Measurements from ENCODE around the gene PRPH2.

GRCh38 chr6:42727627-42728026 is 5.2 kb upstream of the PRPH2 start:
- TF ChIP-seq, protein P1, sequence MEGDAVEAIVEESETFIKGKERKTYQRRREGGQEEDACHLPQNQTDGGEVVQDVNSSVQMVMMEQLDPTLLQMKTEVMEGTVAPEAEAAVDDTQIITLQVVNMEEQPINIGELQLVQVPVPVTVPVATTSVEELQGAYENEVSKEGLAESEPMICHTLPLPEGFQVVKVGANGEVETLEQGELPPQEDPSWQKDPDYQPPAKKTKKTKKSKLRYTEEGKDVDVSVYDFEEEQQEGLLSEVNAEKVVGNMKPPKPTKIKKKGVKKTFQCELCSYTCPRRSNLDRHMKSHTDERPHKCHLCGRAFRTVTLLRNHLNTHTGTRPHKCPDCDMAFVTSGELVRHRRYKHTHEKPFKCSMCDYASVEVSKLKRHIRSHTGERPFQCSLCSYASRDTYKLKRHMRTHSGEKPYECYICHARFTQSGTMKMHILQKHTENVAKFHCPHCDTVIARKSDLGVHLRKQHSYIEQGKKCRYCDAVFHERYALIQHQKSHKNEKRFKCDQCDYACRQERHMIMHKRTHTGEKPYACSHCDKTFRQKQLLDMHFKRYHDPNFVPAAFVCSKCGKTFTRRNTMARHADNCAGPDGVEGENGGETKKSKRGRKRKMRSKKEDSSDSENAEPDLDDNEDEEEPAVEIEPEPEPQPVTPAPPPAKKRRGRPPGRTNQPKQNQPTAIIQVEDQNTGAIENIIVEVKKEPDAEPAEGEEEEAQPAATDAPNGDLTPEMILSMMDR (IDR thresholded peaks at IDR 0.05; ENCODE audit: low read length): no peak
- no peak for TF ChIP-seq EZH2 (IDR thresholded peaks at IDR 0.05; ENCODE audit: borderline replicate concordance, low read length)

Measured in OCI-LY1 (cell line).